HG03469 (cell line): ENCODE data around the gene MACF1.

ENCODE experiments used
- ATAC-seq: cut with Tn5 transposase; IDR thresholded peaks from one replicate; pipeline ENCODE4 v1.9.1; 2021; ENCODE audit warnings: mild to moderate bottlenecking, moderate library complexity, moderate number of reproducible peaks; ENCODE audit not compliant: unreplicated experiment

The MACF1 gene

DNA sequence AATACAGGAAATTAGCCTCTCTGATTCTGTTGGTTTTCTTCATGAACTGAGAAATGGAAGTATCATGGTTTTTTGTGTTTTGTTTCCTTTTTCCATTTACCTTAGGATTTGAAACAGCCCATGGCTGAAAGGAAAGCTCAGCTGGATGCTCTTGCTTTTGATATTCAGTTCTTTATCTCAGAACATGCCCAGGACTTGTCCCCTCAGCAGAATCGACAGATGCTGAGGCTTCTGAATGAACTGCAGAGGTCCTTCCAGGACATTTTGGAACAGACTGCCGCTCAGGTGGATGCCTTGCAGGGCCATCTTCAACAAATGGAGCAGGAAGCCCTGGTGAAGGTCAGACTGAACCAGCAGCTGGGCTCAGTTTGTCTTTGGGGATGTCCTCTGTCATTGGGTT is 142.4 kb downstream of the MACF1 start:
- no peak for ATAC-seq

DNA sequence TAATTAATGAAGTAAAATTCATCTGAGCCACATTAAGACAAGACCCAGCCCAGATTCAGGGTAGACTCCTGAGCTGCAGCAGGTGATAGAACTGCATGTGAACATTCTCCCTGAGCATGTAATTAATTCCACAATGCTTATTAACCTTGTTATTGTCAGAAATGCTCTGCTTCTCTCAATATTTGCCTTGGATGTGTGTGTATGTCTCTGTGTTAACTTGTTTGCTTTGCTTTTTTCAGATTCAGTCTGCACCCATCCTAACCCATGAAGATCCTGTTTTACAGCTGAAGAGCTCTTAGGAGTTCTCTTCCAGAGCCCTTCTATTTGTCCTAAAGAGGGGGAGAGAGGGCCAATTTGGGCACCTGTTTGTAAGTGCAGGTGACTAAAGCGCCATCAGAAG is 143.8 kb downstream of the MACF1 start:
- no peak for ATAC-seq

DNA sequence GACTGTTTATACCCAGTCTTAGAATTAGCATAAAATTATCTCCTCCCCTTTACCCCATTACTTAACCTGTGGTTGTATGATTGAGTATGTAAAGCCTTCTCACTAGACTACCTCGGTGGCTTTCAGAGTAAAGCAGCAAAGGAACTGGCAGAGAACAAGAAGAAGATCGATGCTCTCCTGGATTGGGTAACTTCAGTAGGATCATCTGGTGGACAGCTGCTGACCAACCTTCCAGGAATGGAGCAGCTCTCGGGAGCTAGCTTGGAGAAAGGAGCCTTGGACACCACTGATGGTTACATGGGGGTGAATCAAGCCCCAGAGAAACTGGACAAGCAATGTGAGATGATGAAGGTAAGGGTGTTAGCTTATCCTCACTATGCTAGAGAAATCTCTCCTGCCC is 148.4 kb downstream of the MACF1 start:
- ATAC-seq: no peak

DNA sequence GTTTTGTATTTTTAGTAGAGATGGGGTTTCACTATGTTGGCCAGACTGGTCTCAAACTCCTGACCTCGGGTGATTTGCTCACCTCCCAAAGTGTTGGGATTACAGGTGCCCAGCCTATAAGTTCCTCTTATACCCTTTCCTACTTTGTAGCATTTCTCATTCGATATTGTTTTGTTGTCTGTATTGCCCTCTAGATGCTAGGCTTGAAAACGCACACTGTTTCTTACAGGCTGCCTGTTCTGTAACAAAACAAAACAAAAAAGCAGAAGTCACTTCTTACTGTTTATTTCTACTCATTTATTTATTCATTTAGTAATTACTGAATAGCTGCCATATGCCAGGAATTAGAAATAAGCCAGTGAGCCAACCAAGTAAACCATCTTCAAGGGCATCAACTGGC is 150.1 kb downstream of the MACF1 start:
- no peak for ATAC-seq

DNA sequence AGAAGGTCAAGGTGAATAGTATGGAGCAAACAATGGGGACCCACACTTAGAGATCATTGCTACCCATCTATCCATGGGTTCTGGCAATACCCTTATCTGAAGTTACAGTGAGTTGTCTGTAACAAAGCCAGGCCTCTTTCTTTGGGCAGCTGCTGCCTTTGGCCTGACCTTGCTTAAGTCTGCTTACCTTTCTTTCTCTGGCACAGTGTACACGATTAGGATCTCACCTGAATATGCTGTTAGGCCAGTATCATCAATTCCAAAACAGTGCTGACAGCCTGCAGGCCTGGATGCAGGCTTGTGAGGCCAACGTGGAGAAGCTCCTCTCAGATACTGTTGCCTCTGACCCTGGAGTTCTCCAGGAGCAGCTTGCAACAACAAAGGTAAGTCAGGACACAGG is 154.0 kb downstream of the MACF1 start:
- ATAC-seq: no peak

DNA sequence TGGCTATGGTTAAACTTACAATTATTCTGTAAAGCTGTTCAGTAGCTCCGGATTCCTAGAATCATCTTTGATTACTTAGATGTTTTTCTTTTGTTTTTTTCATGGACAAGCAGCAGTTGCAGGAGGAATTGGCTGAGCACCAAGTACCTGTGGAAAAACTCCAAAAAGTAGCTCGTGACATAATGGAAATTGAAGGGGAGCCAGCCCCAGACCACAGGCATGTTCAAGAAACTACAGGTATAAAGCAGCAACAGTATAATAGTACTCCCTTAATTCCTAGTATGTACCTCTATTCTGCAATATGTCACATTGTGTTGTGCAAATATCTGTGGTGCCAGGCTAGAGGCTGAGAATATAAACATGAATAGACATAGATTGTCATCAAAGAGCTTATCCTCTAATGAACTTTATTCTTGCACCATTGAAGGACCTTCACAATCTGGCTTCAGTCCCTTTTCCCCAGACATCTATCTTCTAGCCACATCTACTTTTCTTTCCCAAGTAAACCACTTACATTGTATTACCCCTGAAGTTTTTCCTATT is 154.6 kb downstream of the MACF1 start:
- ATAC-seq: no peak

DNA sequence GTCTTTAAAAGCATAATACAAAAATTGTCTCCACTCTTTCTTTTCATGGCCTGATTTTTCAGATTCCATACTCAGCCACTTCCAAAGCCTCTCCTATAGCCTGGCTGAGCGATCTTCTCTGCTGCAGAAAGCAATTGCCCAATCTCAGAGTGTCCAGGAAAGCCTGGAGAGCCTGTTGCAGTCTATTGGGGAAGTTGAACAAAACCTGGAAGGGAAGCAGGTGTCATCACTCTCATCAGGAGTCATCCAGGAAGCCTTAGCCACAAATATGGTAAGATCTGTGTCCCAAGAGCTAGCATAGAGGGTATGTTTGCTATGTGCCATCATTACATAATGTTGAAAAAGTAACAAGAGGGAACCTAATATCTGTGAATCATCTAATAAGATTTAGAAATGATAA is 156.2 kb downstream of the MACF1 start:
- no peak for ATAC-seq

DNA sequence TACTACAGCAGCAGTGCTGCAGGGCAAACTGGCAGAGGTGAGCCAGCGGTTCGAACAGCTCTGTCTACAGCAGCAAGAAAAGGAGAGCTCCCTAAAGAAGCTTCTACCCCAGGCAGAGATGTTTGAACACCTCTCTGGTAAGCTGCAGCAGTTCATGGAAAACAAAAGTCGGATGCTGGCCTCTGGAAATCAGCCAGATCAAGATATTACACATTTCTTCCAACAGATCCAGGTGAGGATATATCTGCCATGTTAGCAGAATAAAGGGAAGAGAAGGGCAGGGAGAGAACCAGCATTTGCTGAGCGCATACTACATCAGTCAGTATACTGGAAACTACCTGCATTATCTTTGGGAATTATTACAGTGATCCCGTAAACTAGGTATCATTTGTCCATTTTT is 157.0 kb downstream of the MACF1 start:
- ATAC-seq: no peak

DNA sequence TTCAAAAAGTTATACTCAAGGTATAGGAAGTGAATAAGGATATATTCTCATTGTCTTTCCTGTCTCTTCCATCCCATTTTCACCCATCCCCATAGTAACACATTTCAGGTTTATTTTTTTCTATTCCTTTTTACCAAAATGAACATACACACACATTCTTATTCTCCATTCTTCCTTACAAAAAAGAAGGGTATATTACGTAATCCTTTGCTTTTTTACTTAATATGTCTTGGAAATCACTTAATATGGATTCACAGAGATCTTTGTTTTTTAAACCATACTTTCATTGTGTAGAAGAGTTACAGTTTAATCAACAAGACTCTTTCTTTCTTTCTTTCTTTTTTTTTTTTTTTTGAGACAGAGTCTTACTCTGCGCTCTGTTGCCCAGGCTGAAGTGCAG is 158.8 kb downstream of the MACF1 start:
- ATAC-seq: no peak

DNA sequence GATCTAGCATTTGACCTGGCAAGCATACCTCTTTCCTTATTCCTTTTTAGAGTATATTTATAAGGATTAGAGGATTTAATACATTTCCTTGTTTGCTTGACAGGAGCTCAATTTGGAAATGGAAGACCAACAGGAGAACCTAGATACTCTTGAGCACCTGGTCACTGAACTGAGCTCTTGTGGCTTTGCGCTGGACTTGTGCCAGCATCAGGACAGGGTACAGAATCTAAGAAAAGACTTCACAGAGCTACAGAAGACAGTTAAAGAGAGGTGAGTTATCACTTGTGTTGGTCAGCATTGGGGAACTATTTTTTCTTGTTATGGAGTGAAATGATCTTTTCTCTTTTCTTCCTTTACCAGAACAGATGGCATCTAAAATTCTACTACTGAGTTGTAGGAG is 163.6 kb downstream of the MACF1 start:
- ATAC-seq: no peak

DNA sequence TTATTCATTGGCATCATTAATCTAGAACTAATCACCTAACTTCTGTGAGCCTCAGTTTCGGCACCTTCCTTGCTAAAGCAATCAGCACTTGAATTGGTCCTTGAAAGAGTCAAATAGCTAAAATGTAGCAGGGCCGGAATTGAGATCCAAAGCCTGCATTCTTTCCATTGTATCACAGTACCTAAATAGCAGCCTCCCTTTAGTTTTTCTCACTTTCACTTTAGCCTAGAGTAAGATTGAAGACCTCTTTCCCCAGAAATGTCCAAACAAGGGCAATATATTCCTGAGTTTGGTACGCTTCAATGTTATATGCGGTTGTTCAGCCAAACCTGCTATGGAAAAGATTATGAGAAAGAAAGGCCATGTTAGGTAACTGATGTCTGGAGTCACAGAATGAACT is 165.1 kb downstream of the MACF1 start:
- no peak for ATAC-seq

DNA sequence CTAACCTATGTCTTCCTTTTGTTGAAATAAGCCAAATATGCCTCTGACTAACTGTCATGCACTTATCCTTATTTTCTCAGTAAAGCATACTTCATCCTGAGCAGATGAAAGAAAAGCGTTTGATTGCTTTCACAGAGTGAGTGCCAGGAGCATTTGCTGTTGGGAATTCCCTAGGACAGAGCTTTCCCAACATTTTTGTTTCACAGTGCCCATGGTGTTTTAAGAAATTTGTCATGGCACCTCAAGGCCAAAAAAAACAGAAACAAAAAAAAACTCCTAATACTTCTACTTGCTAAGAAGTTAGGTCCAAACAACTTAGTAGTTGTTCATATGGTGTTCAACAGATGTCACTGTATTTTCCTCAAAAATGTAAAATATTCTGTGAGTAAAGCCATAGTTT is 166.1 kb downstream of the MACF1 start:
- ATAC-seq: no peak

DNA sequence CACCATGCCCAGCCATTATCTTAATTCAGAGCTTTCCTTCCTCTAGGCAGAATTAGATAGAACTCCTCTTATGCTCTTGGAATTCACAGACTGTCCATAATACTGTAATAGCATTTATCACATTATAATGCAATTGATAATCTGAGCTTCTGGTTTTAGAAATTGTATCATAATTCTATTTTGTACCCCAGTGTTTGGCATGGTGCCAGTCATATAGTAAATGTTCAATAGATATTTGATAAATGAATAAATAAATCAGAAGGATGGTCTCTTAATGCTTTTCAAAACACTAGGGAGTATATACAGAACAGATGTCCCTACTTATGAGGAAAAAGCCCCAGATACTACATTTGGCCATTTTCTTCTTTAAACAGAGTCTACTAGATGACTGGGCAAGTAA is 167.6 kb downstream of the MACF1 start:
- no peak for ATAC-seq

DNA sequence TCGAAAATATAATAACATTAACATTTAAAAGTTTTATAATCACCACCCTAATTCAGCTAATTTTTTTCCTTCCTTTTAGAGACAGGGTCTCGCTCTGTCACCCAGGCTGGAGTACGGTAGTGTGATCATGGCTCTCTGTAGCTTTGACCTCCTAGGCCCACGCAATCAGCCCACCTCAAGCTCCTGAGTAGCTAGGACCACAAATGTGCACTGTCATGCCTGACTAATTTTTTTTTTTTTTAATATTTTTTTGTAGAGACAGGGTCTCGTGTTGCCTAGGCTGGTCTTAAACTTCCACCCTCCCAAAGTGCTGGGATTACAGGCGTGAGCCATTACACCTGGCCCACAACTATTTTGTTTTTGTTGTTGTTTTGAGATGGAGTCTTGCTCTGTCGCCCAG is 172.2 kb downstream of the MACF1 start:
- ATAC-seq: no peak

DNA sequence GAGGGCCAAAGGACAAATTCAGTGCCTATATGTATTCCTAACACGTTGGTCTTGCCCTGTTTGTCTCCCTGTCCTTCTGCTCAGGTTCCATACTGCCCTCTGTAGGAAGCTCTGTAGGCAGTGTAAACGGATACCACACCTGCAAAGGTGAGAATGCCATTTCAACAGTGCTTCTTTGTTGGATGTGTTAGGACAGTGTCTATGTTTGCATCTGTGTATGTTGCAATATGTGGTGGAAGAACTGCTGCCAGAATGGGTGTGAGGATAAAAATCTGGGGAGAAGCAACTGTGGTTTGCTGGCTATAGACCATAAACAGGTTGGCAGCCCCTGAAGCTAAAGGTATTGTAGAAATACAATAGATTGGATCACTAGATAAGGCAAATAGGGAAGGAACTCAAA is 173.9 kb downstream of the MACF1 start:
- no peak for ATAC-seq

DNA sequence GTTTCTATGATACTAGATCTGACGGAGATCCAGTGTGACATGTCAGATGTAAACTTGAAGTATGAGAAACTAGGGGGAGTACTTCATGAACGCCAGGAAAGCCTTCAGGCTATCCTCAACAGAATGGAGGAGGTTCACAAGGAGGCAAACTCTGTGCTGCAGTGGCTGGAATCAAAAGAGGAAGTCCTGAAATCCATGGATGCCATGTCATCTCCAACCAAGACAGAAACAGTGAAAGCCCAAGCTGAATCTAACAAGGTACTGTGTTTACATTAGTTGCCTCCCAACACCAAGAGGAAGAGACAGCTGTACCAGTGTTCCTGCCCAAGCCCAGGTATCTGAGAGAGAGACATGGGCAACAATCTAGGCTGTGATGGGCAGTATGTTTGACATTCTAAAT is 174.7 kb downstream of the MACF1 start:
- no peak for ATAC-seq

DNA sequence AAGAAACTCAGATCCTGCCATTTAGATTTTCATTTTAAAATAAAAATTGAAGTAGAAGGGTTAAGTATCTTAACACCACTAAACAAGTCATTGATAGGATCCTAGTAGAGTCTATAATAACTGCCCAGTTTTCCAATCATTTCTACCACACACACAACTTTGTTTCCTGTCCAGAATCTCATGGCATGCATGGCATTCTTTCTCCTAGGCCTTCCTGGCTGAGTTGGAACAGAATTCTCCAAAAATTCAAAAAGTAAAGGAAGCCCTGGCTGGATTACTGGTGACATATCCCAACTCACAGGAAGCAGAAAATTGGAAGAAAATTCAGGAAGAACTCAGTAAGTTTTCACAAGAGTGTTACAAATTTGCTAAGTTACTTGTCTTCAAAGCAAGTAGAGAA is 175.5 kb downstream of the MACF1 start:
- no peak for ATAC-seq

DNA sequence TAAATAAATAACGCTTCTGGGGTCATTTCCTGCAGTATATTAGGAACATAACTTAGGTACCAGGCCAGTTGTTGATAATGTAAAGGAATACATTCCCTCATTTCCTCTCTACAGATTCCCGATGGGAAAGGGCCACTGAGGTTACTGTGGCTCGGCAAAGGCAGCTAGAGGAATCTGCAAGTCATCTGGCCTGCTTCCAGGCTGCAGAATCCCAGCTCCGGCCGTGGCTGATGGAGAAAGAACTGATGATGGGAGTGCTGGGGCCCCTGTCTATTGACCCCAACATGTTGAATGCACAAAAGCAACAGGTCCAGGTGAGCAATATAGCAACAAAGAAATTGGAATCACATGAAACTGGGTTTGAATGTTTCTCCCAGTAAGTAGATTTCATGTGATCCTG is 177.3 kb downstream of the MACF1 start:
- ATAC-seq: no peak

DNA sequence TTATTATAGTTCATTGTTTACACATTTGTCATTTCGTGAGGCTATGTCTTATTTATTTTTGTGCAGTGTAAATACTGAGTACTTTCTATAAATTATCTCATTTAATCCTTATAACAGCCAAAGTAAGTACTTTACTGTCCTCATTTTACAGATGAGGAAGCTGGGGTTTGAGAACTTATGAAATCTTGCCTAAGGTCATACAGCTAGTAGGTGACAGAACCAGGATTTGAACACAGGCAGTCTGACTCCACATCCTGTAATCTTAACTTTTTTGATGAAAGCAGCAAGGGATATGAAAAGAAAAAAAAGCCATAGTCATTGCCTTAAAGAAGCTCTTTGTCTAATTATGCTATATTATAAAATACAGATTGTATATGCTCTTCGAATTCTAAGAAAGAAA is 179.8 kb downstream of the MACF1 start:
- no peak for ATAC-seq

DNA sequence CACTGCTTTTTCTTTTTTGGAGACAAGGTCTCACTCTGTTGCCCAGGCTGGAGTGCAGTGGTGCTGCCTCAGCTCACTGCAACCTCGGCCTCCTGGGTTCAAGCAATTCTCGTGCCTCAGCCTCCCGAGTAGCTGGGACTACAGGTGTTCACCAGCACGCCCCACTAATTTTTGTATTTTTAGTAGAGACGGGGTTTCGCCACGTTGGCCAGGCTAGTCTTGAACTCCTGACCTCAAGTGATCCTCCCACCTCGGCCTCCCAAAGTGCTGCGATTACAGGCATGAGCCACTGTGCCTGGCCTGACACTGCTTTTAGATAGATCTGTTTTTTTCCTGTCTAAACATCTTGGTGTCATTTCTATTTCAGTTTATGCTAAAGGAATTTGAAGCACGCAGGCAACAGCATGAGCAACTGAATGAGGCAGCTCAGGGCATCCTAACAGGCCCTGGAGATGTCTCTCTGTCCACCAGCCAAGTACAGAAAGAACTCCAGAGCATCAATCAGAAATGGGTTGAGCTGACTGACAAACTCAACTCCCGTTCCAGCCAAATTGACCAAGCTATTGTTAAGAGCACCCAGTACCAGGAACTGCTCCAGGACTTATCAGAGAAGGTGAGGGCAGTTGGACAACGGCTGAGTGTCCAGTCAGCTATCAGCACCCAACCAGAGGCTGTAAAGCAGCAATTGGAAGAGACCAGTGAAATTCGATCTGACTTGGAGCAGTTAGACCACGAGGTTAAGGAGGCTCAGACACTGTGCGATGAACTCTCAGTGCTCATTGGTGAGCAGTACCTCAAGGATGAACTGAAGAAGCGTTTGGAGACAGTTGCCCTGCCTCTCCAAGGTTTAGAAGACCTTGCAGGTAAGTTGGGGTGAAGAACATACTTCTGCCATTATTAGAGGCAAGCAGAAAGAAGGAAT is 180.8 kb downstream of the MACF1 start:
- ATAC-seq: no peak

DNA sequence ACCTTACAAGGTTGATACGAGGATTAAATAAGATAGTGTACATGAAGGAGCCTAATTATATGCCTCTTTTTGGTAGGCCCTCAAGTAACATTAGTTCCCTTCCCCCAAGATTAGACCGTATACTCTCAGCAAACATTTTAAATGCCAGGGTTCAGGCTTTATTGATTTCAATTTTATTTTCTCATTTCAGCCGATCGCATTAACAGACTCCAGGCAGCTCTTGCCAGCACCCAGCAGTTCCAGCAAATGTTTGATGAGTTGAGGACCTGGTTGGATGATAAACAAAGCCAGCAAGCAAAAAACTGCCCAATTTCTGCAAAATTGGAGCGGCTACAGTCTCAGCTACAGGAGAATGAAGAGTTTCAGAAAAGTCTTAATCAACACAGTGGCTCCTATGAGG is 182.5 kb downstream of the MACF1 start:
- no peak for ATAC-seq

DNA sequence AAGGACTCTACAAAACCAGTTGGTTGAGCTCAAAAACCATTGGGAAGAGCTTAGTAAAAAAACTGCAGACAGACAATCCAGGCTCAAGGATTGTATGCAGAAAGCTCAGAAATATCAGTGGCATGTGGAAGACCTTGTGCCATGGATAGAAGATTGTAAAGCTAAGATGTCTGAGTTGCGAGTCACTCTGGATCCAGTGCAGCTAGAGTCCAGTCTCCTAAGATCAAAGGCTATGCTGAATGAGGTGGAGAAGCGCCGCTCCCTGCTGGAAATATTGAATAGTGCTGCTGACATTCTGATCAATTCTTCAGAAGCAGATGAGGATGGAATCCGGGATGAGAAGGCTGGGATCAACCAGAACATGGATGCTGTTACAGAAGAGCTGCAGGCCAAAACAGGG is 183.0 kb downstream of the MACF1 start:
- no peak for ATAC-seq
